H1 (cell line): Measurements from ENCODE around the gene GPC3. TPM values are rescaled to one million over a fixed set of nuclear protein-coding genes. Genes with fewer than 3 reads are reported as not detected.

Experiments
- BRCA1 ChIP-seq: IDR thresholded peaks from 2 replicates; pipeline ENCODE4 v1.6.1; 2012; ENCODE audit warnings: low read depth, low read length, improper control_type of control experiment
- CEBPB ChIP-seq: IDR thresholded peaks from 2 replicates; pipeline ENCODE4 v1.6.1; 2012; ENCODE audit warnings: low read depth, low read length
- CTBP2 ChIP-seq: IDR thresholded peaks from 2 replicates; pipeline ENCODE4 v1.7.0; 2011; ENCODE audit warnings: borderline replicate concordance, mild to moderate bottlenecking, moderate library complexity, mixed read lengths, low read length; ENCODE audit not compliant: insufficient read depth, insufficient read length
- FOSL1 ChIP-seq: IDR thresholded peaks from 2 replicates; pipeline ENCODE4 v1.6.1; 2011; ENCODE audit warnings: mild to moderate bottlenecking, low read depth, low read length, moderate library complexity; ENCODE audit not compliant: insufficient read depth
- HDAC6 ChIP-seq: IDR thresholded peaks from one replicate; pipeline ENCODE4 v1.7.1; 2012; ENCODE audit warnings: low read depth, mild to moderate bottlenecking, inconsistent platforms, low read length, moderate library complexity
- ZNF274 ChIP-seq: IDR thresholded peaks from 2 replicates; pipeline ENCODE4 v1.7.0; 2012; ENCODE audit warnings: low read length, borderline replicate concordance; ENCODE audit errors: extremely low read depth
- polyA plus RNA-seq, 7 experiments: library from polyadenylated mRNA; depleted of rRNA in 3 of 7; stranded (reverse) in 5 of 7; unstranded in 2 of 7; fragments of >200 nt in 5 of 7; fragments of 200-250 nt in 2 of 7; gene quantifications; 1 replicate in 5 of 7; 2 replicates in 1 of 7; 4 replicates in 1 of 7; pipeline versions ENCODE4 v1.2.1 to v1.2.3, GENCODE V29; 2011 to 2013; ENCODE audit warnings: missing spikeins in 2 of 7, mixed read lengths in 2 of 7
- total RNA-seq: library from RNA; stranded (reverse); fragmentation: NEBNext Ultra II Directional; extraction: Animal tissue kit (Norgen Biotek cat#: 25700); gene quantifications from 2 replicates; pipeline ENCODE4 v1.2.1, GENCODE V29; 2021

The GPC3 gene
- total and polyA plus RNA-seq, 2 of the 8 experiments (the other 6 are each of a cell fraction or from before 2014, with no cell fraction given) = 64.8 to 71.9 TPM

DNA sequence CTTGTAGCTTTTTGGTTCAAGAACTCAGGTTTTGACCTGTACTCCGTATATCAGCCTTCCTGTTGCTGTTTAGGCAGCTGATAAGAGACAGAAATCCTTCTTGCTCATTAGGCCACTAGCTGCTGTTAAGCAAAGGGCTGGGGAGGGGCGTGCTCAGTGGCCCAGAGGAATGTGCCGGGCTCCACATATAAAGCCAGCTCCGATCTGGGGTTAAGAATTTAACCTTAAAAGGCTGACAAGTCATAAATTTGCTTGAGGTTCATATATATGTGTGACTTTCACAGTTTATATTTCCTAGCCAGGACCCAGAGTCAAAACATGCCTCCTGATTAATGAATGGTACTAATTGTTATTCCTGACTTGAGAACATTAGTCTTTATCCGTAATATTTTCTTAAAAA lies 15.3 kb downstream of the GPC3 start (continued):
- TF ChIP-seq HDAC6 (no peak), FOSL1 (no peak), CEBPB (no peak), BRCA1 (no peak), ZNF274 (no peak), CTBP2 (no peak)
- TF ChIP-seq, all 59 proteins: peak for 0
